GM19452 (cell line): ENCODE measurements around the gene ZDHHC11.
"Not testable (repeated sequence)": the region's sequence is repeated elsewhere in the genome, so short reads cannot be mapped to it uniquely, and the experiment has no call there.

Source experiments
- ATAC-seq: cut with Tn5 transposase; IDR thresholded peaks from one replicate; pipeline ENCODE4 v1.9.1; 2021; ENCODE audit not compliant: unreplicated experiment

The ZDHHC11 gene

GRCh38 chr5:778967-779366, 71.8 kb downstream of the ZDHHC11 start:
- ATAC-seq: not testable (repeated sequence)

GRCh38 chr5:778421-778820, 72.4 kb downstream of the ZDHHC11 start:
- ATAC-seq: not testable (repeated sequence)

DNA sequence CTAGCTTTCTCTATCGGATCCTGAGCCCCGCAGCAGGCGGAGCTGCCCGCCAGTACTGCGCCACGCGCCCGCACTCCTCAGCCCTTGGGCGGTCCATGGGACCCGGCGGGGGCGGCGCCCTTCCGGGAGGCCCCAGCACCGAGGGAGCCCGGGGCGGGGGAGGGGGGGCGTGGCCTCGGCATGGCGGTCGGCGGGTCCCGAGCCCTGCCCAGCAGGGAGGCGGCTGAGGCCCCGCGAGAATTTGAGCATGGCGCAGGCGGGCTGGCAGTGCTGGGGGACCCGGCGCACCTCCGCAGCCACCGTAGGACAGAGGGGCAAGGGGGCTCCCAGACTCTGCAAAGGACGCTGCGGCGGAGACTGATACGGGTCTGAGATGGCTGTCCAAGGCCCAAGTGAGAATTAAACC, 73.0 kb downstream of the ZDHHC11 start:
- no peak for ATAC-seq

DNA sequence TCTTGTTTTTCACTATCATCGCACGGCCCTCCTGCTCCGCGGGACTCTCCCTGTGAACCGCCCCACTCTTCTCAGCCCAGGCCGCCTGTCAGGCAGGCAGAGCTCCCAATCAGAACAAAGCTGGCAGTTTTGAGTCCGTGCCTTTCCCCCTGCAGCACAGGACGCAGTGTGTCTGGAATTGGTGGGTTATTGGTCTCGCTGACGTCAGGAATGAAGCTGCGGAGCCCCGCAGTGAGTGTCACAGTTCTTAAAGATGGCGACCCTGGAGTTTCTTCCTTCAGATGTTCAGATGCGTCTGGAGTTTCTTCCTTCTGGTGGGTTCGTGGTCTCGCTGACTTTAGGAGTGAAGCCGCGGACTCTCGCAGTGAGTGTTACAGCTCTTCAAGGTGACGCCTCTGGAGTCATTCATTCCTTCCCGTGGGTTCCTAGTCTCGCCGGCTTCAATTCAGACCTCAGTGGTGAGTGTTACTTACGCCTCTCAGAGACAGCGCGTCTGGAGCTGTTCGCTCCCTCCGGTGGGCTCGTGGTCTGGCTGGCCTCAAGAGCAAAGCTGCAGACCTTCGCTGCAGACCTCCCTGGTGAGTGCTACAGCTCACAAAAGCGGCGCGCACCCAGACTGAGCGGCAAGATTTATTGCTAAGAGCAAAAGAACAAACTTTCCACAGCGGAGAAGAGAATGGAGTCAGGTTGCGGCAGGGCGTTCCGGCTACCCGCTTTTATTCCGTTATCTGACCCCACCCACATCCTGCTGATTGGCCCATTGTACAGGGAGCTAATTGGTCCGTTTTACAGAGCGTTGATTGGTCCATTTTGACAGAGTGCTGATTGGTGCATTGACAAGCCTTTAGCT, 73.7 kb downstream of the ZDHHC11 start:
- ATAC-seq: no peak

DNA sequence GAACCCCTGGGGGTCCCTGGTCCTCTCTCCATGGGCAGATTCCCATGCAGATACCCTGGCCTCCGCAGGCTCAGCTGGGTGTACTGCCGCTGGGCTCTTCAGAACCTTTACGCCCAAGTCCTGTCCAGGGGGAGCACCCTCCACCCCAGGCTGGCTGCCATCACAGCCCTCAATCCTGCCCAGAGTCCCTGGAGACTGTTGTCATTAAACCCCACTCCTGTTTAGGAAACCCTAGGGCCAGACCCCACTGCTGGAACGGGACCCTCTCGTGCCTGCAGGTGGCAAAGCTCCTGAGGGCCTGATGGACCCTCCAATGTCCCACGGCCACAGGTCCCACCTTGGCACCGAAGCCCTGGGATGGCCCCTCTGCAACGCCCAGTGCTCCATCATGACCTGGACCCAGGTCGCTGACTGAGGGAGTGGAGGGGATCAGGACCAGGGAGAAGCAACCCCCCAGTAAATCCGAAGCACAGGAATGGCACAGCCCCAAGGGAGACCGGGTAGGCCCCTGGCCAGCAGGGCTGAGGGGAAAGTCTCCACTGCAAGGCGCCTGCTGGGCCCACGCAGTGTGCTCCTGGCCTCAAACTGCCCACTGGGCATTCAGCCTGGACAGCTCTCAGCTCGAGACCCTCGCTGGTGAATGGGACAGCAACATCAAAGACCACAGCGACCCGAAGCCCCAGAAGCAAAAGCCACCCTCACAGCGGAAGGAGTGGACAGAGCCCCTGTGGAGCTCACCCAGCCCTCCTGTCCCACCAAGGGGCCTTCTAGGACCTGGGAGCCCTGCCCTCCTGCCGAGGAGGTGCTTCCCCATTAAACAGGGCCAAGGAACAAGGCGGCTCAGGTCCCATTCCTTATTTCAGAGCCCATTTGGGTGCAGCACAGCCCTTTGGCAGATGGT, 74.6 kb downstream of the ZDHHC11 start:
- no peak for ATAC-seq

- ATAC-seq: not testable (repeated sequence)
Measured at GRCh38 chr5:775595-775960, 75.2 kb downstream of the ZDHHC11 start.

DNA sequence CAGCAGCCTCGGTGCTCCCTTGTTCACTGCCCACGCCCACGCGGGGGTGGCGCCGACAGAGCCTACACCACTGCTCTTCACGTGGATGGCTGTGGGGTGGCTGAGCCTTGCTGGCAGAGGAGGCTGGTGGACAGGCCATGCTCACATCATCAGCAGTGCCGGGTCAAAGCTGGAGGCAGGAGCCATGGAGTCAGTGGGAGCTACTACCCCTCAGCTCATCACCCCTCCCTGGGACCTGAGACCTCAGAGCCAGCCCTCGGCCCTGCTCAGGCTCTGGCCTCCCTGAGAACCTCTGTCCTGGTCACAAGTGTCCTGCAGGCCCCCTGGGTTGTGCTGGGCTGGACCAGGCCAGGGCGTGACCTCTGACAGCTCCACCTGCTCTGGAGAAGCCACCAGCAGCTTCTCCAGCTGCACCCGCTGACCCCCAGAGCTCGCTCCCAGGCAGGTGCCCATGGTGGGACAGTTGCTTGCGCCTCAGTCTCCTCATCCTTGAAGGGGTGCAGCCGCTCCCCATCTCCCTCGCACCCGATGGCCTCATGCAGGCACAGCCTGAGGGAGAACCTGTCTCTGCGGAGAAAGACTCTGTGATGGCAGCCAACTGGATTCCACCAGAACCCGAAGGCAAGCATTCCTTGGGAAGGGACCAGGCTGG, 75.8 kb downstream of the ZDHHC11 start:
- ATAC-seq: not testable (repeated sequence)

DNA sequence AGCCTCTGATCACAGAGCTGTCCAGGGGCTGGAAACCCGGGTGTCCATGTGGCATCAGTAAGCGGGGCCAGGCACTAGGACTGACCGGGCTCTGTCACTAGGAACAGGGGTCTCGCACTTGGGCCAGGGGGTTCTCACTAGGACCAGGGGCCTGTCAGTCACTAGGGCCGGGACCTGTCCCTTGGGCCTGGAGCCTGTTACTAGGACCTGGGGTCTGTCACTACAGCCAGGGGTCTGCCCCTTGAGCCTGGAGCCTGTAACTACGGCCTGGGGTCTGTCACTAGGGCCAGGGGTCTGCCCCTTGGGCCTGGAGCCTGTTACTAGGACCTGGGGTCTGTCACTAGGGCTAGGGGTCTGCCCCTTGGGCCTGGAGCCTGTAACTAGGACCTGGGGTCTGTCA, 76.5 kb downstream of the ZDHHC11 start:
- not testable (repeated sequence) for ATAC-seq

GRCh38 chr5:773517-774264, 77.1 kb downstream of the ZDHHC11 start:
- ATAC-seq: no peak

DNA sequence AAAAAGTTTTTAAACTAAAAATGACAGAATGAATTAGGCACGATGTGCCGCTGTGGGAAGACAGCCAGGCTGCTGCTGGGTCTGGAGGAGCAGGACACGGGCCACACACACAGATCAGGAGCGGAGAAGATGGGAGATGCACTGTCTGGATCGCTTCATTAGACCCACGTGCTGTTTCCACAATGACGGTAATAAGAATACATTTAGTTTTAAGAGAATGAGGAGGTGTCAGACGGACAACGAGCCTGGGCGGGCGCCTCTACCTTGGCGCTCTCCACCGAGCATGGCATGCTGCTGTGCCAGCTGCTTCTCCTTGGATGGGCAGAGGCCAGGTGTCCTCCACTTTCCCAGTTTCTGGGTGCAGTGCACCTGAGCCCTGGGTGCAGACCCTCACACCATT, 77.9 kb downstream of the ZDHHC11 start:
- ATAC-seq: not testable (repeated sequence)

GRCh38 chr5:772547-772890, 78.3 kb downstream of the ZDHHC11 start:
- ATAC-seq: not testable (repeated sequence)

GRCh38 chr5:771841-772546, 78.8 kb downstream of the ZDHHC11 start:
- ATAC-seq: not testable (repeated sequence)

- ATAC-seq: not testable (repeated sequence)
Measured at GRCh38 chr5:771087-771781, 79.6 kb downstream of the ZDHHC11 start.

DNA sequence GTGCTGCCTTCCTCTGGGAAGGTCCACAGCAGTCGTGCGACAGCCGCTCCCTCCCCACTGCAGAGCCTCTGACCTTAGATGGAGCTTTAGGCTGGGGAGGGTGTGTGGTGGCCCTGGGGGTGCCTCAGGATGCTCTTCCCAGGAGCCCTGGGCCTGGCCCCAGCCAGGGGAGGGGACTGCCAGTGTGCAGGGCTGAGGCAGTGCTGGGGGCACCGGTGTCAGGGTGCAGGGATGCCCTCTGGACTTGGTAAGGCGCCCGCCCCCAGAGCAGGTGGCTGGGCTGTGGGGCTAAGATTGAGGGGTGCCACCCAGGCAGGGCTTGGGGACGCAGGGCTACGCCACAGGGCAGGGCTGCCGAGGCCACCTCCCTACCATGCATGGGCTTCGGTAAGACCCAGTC, 80.2 kb downstream of the ZDHHC11 start:
- ATAC-seq: not testable (repeated sequence)

DNA sequence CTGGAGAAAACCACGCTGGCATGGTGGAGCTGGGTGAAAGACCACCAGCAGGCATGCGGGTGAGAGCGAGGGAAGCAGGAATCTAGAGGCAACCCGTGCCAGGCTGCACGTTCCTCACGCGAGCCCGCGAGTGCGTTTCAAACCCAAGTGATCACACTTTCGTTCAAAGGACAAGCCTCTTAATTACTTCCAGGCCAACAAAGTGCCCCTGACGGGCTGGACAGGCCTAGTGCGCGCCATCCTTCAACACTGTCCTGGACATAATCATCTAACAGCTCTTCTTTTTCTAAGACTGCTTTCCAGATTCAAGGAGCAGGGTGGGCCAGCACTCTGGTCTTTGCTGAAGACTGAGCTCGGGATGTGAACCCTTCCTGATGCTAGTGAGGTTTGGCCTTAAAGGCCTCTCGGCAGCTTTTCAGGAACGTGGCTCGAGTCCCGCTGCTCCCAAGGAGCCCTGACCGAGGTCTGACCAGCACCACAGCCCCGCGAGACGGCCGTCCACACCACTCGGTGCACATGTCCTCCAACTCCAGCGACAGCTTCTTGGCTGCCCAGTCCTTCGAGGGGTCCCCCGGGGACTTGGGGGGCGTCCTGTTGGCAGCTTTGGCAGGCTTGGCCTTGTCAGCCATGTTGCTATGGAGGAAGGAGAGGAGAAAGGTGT, 81.2 kb downstream of the ZDHHC11 start:
- not testable (repeated sequence) for ATAC-seq

GRCh38 chr5:766666-767431, 83.9 kb downstream of the ZDHHC11 start:
- no peak for ATAC-seq

- ATAC-seq: no peak
Measured at GRCh38 chr5:765948-766631, 84.7 kb downstream of the ZDHHC11 start.
